CD4-positive, alpha-beta T cell (primary cell): ENCODE results near the gene HADHB. TPM values are rescaled to one million over a fixed set of nuclear protein-coding genes. Genes with fewer than 3 reads are reported as not detected.

ENCODE experiments used
- ATAC-seq: fragments of 200-7000 bp; cut with Tn5 transposase; one replicate; pipeline ENCODE4 v1.10.0; 2022; ENCODE audit warnings: mild to moderate bottlenecking; ENCODE audit not compliant: poor library complexity
- CTCF ChIA-PET: fragments of 350-600 bp; sonication (Branson Sonifier 250); formaldehyde crosslinking; loops from one replicate; lab custom pipeline; 2021; ENCODE audit warnings: antibody characterized with exemption, inconsistent platforms; lab: Charles Lee
- POLR2A ChIA-PET: fragments of 350-600 bp; sonication (Branson Sonifier 250); formaldehyde crosslinking; loops from one replicate; lab custom pipeline; 2021; ENCODE audit warnings: antibody characterized with exemption, inconsistent platforms; lab: Charles Lee
- DNase-seq, 14 experiments: peaks; one replicate each; pipeline ENCODE4 v3.0.0-alpha.2; 2013 to 2020; ENCODE audit warnings: mixed read lengths in 2 of 14
- H3K27ac ChIP-seq, 2 donors: one replicate each; pipeline versions ENCODE4 v1.5.1 to v1.7.0; 2013; ENCODE audit warnings: low read length in 2 of 2, low read depth in 1 of 2, mild to moderate bottlenecking in 1 of 2
- H3K27me3 ChIP-seq, 2 experiments: 1 replicate in 1 of 2; 2 replicates in 1 of 2; pipeline versions ENCODE4 v1.6.1 to v1.7.0; 2013; ENCODE audit warnings: low read length in 2 of 2, control low read depth in 1 of 2, mild to moderate bottlenecking in 1 of 2, moderate library complexity in 1 of 2; ENCODE audit not compliant: insufficient read depth in 2 of 2, control insufficient read depth in 1 of 2
- H3K36me3 ChIP-seq: one replicate; pipeline ENCODE4 v1.6.1; 2013; ENCODE audit warnings: low read length, control low read depth; ENCODE audit not compliant: insufficient read depth
- H3K4me1 ChIP-seq: one replicate; pipeline ENCODE4 v1.6.1; 2013; ENCODE audit warnings: low read length, control low read depth; ENCODE audit not compliant: insufficient read depth
- H3K4me3 ChIP-seq: one replicate; pipeline ENCODE4 v1.5.1; 2013; ENCODE audit warnings: mild to moderate bottlenecking, low read length, moderate library complexity
- H3K9me3 ChIP-seq, 2 experiments: 1 replicate in 1 of 2; 2 replicates in 1 of 2; pipeline versions ENCODE4 v1.6.1 to v1.7.0; 2013; ENCODE audit warnings: low read length in 2 of 2, mild to moderate bottlenecking in 2 of 2, control low read depth in 1 of 2, moderate library complexity in 1 of 2; ENCODE audit not compliant: control insufficient read depth in 1 of 2, insufficient read depth in 1 of 2
- H3K27ac Mint-ChIP-seq: one replicate; pipeline ENCODE4 v1.8.0; 2020; ENCODE audit warnings: mixed read lengths
- H3K27me3 Mint-ChIP-seq: one replicate; pipeline ENCODE4 v1.8.0; 2021; ENCODE audit warnings: mixed read lengths
- H3K36me3 Mint-ChIP-seq: one replicate; pipeline ENCODE4 v1.8.0; 2021; ENCODE audit warnings: low read depth, mixed read lengths
- H3K4me1 Mint-ChIP-seq: one replicate; pipeline ENCODE4 v1.8.0; 2021; ENCODE audit warnings: low read depth, mixed read lengths
- H3K4me3 Mint-ChIP-seq: one replicate; pipeline ENCODE4 v1.8.0; 2020; ENCODE audit warnings: mild to moderate bottlenecking, mixed read lengths
- H3K9me3 Mint-ChIP-seq: one replicate; pipeline ENCODE4 v1.8.0; 2020; ENCODE audit warnings: mixed read lengths
- CTCF ChIP-seq: fragments of 200-600 bp; IDR thresholded peaks from one replicate; pipeline ENCODE4 v1.8.0; 2022; ENCODE audit warnings: antibody characterized with exemption, mild to moderate bottlenecking
- intact Hi-C, 2 experiments: fragments of 100-400 bp; cut with DNase I in 1 of 2; cut with micrococcal nuclease in 1 of 2; formaldehyde crosslinking; loops; one replicate each; pipeline versions ENCODE4 v1.15.1 to v1.9.0; 2023 to 2025; cut with DNase I, micrococcal nuclease
- total RNA-seq, 174 experiments: library from RNA in 2 of 174; stranded (reverse) in 2 of 174; gene quantifications; one replicate each; pipeline ENCODE4 v1.2.3 and lab custom pipeline; 2021 to 2026

Gene HADHB
- total RNA-seq, 2 experiments from 2014 or later: 25.2 to 30.3 TPM

- Histone ChIP-seq H3K9me3 (no peaks in the 10 kb centered on the region), H3K36me3 (peaks cover 49% of the 10 kb centered on the region), H3K27ac (no peak overlapping the region), H3K4me1 (peaks cover 10% of the 10 kb centered on the region), H3K27me3 (no peaks in the 10 kb centered on the region), H3K4me3 (no peak overlapping the region)
- DNase-seq (no peak), ATAC-seq (no peak)
- no peak overlapping the region for H3K4me3 Mint-ChIP-seq
- no peaks in the 10 kb centered on the region for H3K27me3 Mint-ChIP-seq
- intact Hi-C loops: loop anchor here (2.0 to 10.0 kb wide), 3 partner anchors 92 to 339 kb away; no protein-coding TSS in a partner anchor
- CTCF ChIA-PET: interaction anchor here (1.0 to 1.8 kb wide), 2 partner anchors 28 to 54 kb away, joined by 3 to 5 read pairs; no protein-coding TSS in a partner anchor
- H3K36me3 Mint-ChIP-seq: peaks cover 70% of the 10 kb centered on the region
- H3K9me3 Mint-ChIP-seq: no peaks in the 10 kb centered on the region
- no peak overlapping the region for H3K27ac Mint-ChIP-seq
- POLR2A ChIA-PET: no interaction called here
- TF ChIP-seq CTCF: no peak
- peaks cover 40% of the 10 kb centered on the region for H3K4me1 Mint-ChIP-seq
Measured at GRCh38 chr2:26238311-26238958, 6.3 kb upstream of the HADHB start.

- Mint-ChIP-seq H3K4me1 (peaks cover 71% of the 10 kb centered on the region), H3K27me3 (no peaks in the 10 kb centered on the region), H3K36me3 (peaks cover 59% of the 10 kb centered on the region), H3K27ac (no peak overlapping the region), H3K9me3 (no peaks in the 10 kb centered on the region), H3K4me3 (peak overlapping the region; percentile 54)
- POLR2A ChIA-PET: no interaction called here
- ATAC-seq (no peak), DNase-seq (no peak)
- H3K9me3 ChIP-seq: no peaks in the 10 kb centered on the region
- H3K4me1 ChIP-seq: peaks cover 33% of the 10 kb centered on the region
- H3K4me3 ChIP-seq: no peak overlapping the region
- CTCF ChIA-PET: no interaction called here
- intact Hi-C loops: loop anchor here (2.0 to 5.0 kb wide), 6 partner anchors 55 to 363 kb away; partner anchors contain the start of genes ADGRF3 (in 1 of the 2), ASXL2 (in 1 of the 2), RAB10 (in 1 of the 2) and SELENOI (in 1 of the 2)
- H3K27me3 ChIP-seq: no peaks in the 10 kb centered on the region
- H3K36me3 ChIP-seq: peaks cover 19% of the 10 kb centered on the region
- no peak for TF ChIP-seq CTCF
- no peak overlapping the region for H3K27ac ChIP-seq
Measured at GRCh38 chr2:26241928-26242436, 2.8 kb upstream of the HADHB start.

- ATAC-seq (peak; percentile 5), DNase-seq (peak in 3 of 14 experiments; percentile 8 to 50 (median 49))
- ChIA-PET CTCF (interaction anchor here (0.8 to 1.5 kb wide), 4 partner anchors 9 to 59 kb away, joined by 3 to 4 read pairs (median 4); no protein-coding TSS in a partner anchor), POLR2A (interaction anchor here (0.6 to 3.8 kb wide), 10 partner anchors 8 to 501 kb away, joined by 3 to 46 read pairs (median 4); partner anchors contain the start of genes ADGRF3, ASXL2 and SELENOI)
- Histone ChIP-seq H3K27me3 (no peaks in the 10 kb centered on the region), H3K4me1 (peaks cover 33% of the 10 kb centered on the region), H3K27ac (peak overlapping the region; percentile 95 to 98), H3K9me3 (no peaks in the 10 kb centered on the region), H3K36me3 (peaks cover 2% of the 10 kb centered on the region), H3K4me3 (peak overlapping the region; percentile 96)
- peak overlapping the region; percentile 100 for H3K4me3 Mint-ChIP-seq
- intact Hi-C loops: loop anchor here (2.0 to 5.0 kb wide), 10 partner anchors 55 to 365 kb away; partner anchors contain the start of genes ADGRF3 (in 2 of the 2), SELENOI (in 2 of the 2), ASXL2 (in 1 of the 2) and RAB10 (in 1 of the 2)
- H3K36me3 Mint-ChIP-seq: peaks cover 43% of the 10 kb centered on the region
- H3K9me3 Mint-ChIP-seq: no peaks in the 10 kb centered on the region
- H3K27me3 Mint-ChIP-seq: no peaks in the 10 kb centered on the region
- peak overlapping the region; percentile 97 for H3K27ac Mint-ChIP-seq
- peaks cover 74% of the 10 kb centered on the region for H3K4me1 Mint-ChIP-seq
- TF ChIP-seq CTCF: no peak
Measured at GRCh38 chr2:26243470-26244308, 1.1 kb upstream of the HADHB start.
